GM12878 (cell line): ENCODE measurements around the gene CLRN1. TPM values are rescaled to one million over a fixed set of nuclear protein-coding genes. Genes with fewer than 3 reads are reported as not detected.

Experiments
- ATAC-seq: fragments of 200-7000 bp; cut with Tn5 transposase; 3 replicates; pipeline ENCODE4 v1.9.1; 2020; ENCODE audit warnings: mild to moderate bottlenecking, moderate library complexity
- BruUV-seq: library from RNA; stranded (reverse); fragments of 400-500 nt; replicated peaks from 2 replicates; lab custom pipeline; 2021; lab: Mats Ljungman, UMichigan
- CTCF ChIA-PET: fragments of 300-600 bp; sonication (Branson Sonifier 250); formaldehyde crosslinking; extraction: SDS; loops from one replicate; lab custom pipeline; 2021; ENCODE audit warnings: inconsistent platforms; lab: Yijun Ruan, JAX
- POLR2A ChIA-PET: fragments of 350-600 bp; formaldehyde crosslinking; extraction: SDS; loops from one replicate; lab custom pipeline; 2021; ENCODE audit warnings: inconsistent platforms; lab: Charles Lee
- RAD21 ChIA-PET: fragments of 300-600 bp; sonication (Branson Sonifier 250); formaldehyde crosslinking; loops from one replicate; lab custom pipeline; 2023; ENCODE audit warnings: antibody characterized with exemption; ENCODE audit not compliant: unreplicated experiment; lab: Charles Lee
- SMC1A ChIA-PET: fragments of 300-600 bp; sonication (Branson Sonifier 250); formaldehyde crosslinking; loops from one replicate; lab custom pipeline; 2023; ENCODE audit not compliant: unreplicated experiment, uncharacterized antibody; lab: Charles Lee
- DNase-seq: peaks from one replicate; pipeline ENCODE4 v3.0.0-alpha.2; 2011; ENCODE audit warnings: low read depth, low spot score
- FAIRE-seq: peaks from 3 replicates; lab custom pipeline; 2011; peaks lifted over from hg19 to GRCh38; lab: Jason Lieb, UNC
- H2AFZ ChIP-seq: 2 replicates; pipeline ENCODE4 v1.6.0; 2011; ENCODE audit warnings: low read depth, low read length, control low read depth; ENCODE audit not compliant: control insufficient read depth
- H3K27ac ChIP-seq: 2 replicates; pipeline ENCODE4 v1.5.1; 2011; ENCODE audit warnings: control low read depth; ENCODE audit not compliant: control insufficient read depth, insufficient read depth
- H3K27me3 ChIP-seq, 2 experiments: replicated peaks in 1 of 2; 2 replicates each; pipeline versions ENCODE4 v1.6.0 to v1.6.1; 2011; ENCODE audit warnings: low read length in 1 of 2; ENCODE audit not compliant: control insufficient read depth in 2 of 2, insufficient read depth in 2 of 2
- H3K36me3 ChIP-seq, 2 experiments: 2 replicates each; pipeline ENCODE4 v1.5.1; 2011; ENCODE audit warnings: low read length in 1 of 2; ENCODE audit not compliant: control insufficient read depth in 2 of 2, insufficient read depth in 2 of 2
- H3K4me1 ChIP-seq: 2 replicates; pipeline ENCODE4 v1.6.1; 2011; ENCODE audit warnings: mild to moderate bottlenecking, low read length, moderate library complexity, mixed read lengths; ENCODE audit not compliant: control insufficient read depth, insufficient read depth
- H3K4me2 ChIP-seq: 2 replicates; pipeline ENCODE4 v1.6.0; 2011; ENCODE audit warnings: control low read depth; ENCODE audit not compliant: control insufficient read depth, insufficient read depth
- H3K4me3 ChIP-seq: fragments of 200-600 bp; sonication (generic); 2 replicates; pipeline ENCODE4 v1.5.1; 2016
- H3K79me2 ChIP-seq: 2 replicates; pipeline ENCODE4 v1.6.0; 2011; ENCODE audit warnings: low read length; ENCODE audit not compliant: control insufficient read depth, insufficient read depth
- H3K9ac ChIP-seq: 2 replicates; pipeline ENCODE4 v1.8.0; 2011; ENCODE audit warnings: low read length, control low read depth, mixed read lengths; ENCODE audit not compliant: control insufficient read depth, insufficient read depth
- H3K9me3 ChIP-seq: replicated peaks from 3 replicates; pipeline ENCODE4 v1.5.1; 2011; ENCODE audit warnings: mild to moderate bottlenecking, low read length; ENCODE audit not compliant: control insufficient read depth, insufficient read depth
- H4K20me1 ChIP-seq: 2 replicates; pipeline ENCODE4 v1.6.0; 2011; ENCODE audit not compliant: control insufficient read depth, insufficient read depth
- E2F8 ChIP-seq: fragments of 450-650 bp; IDR thresholded peaks from 2 replicates; pipeline ENCODE4 v1.6.1; 2018; ENCODE audit warnings: mild to moderate bottlenecking, low read depth, moderate library complexity; ENCODE audit not compliant: partially characterized antibody
- EP300 ChIP-seq, 2 experiments: fragments of 150-350 bp in 1 of 2; IDR thresholded peaks; 2 replicates each; pipeline ENCODE4 v1.6.1; 2011 to 2012; ENCODE audit warnings: low read depth in 2 of 2, low read length in 2 of 2, borderline replicate concordance in 1 of 2, improper control_type of control experiment in 1 of 2, inconsistent platforms in 1 of 2; ENCODE audit not compliant: control insufficient read depth in 1 of 2
- HCFC1 ChIP-seq: fragments of 150-350 bp; IDR thresholded peaks from 2 replicates; pipeline ENCODE4 v1.6.1; 2014; ENCODE audit warnings: low read length
- MEF2A ChIP-seq: IDR thresholded peaks from 2 replicates; pipeline ENCODE4 v1.6.1; 2011; ENCODE audit warnings: low read depth, mild to moderate bottlenecking, low read length, moderate library complexity; ENCODE audit not compliant: insufficient read depth
- PAX5 ChIP-seq: IDR thresholded peaks from 2 replicates; pipeline ENCODE4 v1.6.1; 2011; ENCODE audit warnings: low read depth, low read length, borderline replicate concordance
- ZNF24 ChIP-seq: fragments of 450-650 bp; IDR thresholded peaks from 2 replicates; pipeline ENCODE4 v1.6.1; 2017; ENCODE audit warnings: antibody characterized with exemption, mild to moderate bottlenecking
- in situ Hi-C: fragments of 300-500 bp; cut with MboI; formaldehyde crosslinking; loops from 9 replicates; pipeline ENCODE4 v1.14.3; 2018; ENCODE audit warnings: mixed read lengths
- intact Hi-C: fragments of 100-400 bp; cut with micrococcal nuclease; formaldehyde crosslinking; loops from one replicate; pipeline ENCODE4 v1.14.2; 2022; ENCODE audit not compliant: unreplicated experiment
- polyA plus RNA-seq, 11 experiments: library from polyadenylated mRNA; depleted of rRNA in 4 of 11; unstranded in 6 of 11; stranded (reverse) in 5 of 11; fragments of >200 nt; fragmentation: Nextera tagmentation in 4 of 11; fragmentation: Illumina TruSeq in 1 of 11; extraction: Ambion mirVana in 4 of 11; extraction: Trizol in 1 of 11; gene quantifications; 1 replicate in 1 of 11; 2 replicates in 10 of 11; pipeline versions ENCODE4 v1.2.1 to v1.2.3, GENCODE V29; 2011 to 2016; ENCODE audit warnings: inconsistent platforms in 2 of 11, missing spikeins in 2 of 11, low read depth in 1 of 11
- total RNA-seq, 4 experiments: library from RNA; depleted of rRNA in 3 of 4; stranded (reverse); fragments of >200 nt in 3 of 4; fragmentation: Illumina TruSeq in 1 of 4; extraction: Trizol in 1 of 4; gene quantifications; 2 replicates each; pipeline versions ENCODE4 v1.2.1 to v1.2.3, GENCODE V29; 2013 to 2021
- TF ChIP-seq, protein P1 (sequence below): IDR thresholded peaks from 2 replicates; pipeline ENCODE4 v1.6.1; 2012; ENCODE audit warnings: low read depth, low read length, improper control_type of control experiment

CLRN1 gene
- total and polyA plus RNA-seq, 10 of the 15 experiments (the other 5 are each of a cell fraction or from before 2014, with no cell fraction given) = not detected

GRCh38 chr3:150995510-150995909, 23.0 kb upstream of the CLRN1 start:
- ChIA-PET RAD21 (no interaction called here), SMC1A (no interaction called here), CTCF (no interaction called here)
- Histone ChIP-seq H3K4me3 (no peak overlapping the region), H2AFZ (no peak overlapping the region), H3K9ac (no peak overlapping the region), H3K27me3 (peaks cover 0 to 3% of the 10 kb centered on the region in 2 experiments; a peak in 2 of 4 replicates), H3K36me3 (no peaks in the 10 kb centered on the region)
- in situ Hi-C loops = no loop called here
- TF ChIP-seq HCFC1 (no peak), ZNF24 (no peak), EP300 (IDR thresholded peaks at IDR 0.05; ENCODE audit: borderline replicate concordance in 1 of 2, control insufficient read depth in 1 of 2, low read depth in 2 of 2, low read length in 2 of 2) (no peak), MEF2A (no peak), E2F8 (no peak), PAX5 (no peak)
- TF ChIP-seq, protein P1, sequence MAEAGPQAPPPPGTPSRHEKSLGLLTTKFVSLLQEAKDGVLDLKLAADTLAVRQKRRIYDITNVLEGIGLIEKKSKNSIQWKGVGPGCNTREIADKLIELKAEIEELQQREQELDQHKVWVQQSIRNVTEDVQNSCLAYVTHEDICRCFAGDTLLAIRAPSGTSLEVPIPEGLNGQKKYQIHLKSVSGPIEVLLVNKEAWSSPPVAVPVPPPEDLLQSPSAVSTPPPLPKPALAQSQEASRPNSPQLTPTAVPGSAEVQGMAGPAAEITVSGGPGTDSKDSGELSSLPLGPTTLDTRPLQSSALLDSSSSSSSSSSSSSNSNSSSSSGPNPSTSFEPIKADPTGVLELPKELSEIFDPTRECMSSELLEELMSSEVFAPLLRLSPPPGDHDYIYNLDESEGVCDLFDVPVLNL = no peak
- TF ChIP-seq, all 136 proteins: peak for 0
- H3K27ac ChIP-seq = no peak overlapping the region
- no peak overlapping the region for H3K4me2 ChIP-seq
- H4K20me1 ChIP-seq = no peaks in the 10 kb centered on the region
- H3K79me2 ChIP-seq = no peaks in the 10 kb centered on the region
- DNase-seq (no peak), FAIRE-seq (no peak), ATAC-seq (no peak)
- no peaks in the 10 kb centered on the region for H3K9me3 ChIP-seq
- no peaks in the 10 kb centered on the region for H3K4me1 ChIP-seq
- no TSS peak for BruUV-seq
- intact Hi-C loops = no loop called here
- POLR2A ChIA-PET = interaction anchor here (0.7 to 1.3 kb wide), 2 partner anchors 17 to 62 kb away, joined by 3 to 4 read pairs; no protein-coding TSS in a partner anchor
